ENCODE results near the gene DECR2.
"Not testable (repeated sequence)": the region's sequence is repeated elsewhere in the genome, so short reads cannot be mapped to it uniquely, and the experiment has no call there.

DECR2 gene

DNA sequence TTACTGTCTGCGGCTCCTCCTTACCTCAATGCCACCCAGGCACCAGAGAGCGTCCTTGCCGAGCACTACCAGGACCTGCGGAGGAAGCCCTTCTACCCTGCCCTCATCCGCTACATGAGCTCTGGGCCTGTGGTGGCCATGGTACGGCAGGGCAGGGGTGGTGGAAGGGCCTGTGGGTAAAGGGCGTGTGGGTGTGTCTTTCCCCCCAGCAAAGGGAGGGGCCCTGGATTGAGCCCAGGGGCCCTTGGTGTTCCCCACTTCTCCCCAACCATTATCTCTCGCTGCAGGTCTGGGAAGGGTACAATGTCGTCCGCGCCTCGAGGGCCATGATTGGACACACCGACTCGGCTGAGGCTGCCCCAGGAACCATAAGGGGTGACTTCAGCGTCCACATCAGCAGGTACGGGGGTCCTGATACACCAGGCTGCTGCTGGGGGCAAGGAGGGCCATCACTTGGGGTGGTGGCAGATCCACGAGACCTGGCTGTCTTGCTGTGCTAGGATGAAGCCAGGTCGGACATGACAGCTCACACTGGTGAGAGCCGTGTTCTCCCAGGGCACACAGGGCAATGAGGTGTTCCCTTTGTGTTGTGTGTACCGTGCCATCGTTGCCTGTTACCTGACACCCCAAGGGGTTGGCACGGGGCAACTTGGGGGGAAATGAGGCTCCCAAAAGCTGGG, 2.2 kb upstream of the DECR2 start:
- no peak for DNase-seq (ENCODE audit: low read depth in 3 of 3, low spot score in 1 of 3)

DNA sequence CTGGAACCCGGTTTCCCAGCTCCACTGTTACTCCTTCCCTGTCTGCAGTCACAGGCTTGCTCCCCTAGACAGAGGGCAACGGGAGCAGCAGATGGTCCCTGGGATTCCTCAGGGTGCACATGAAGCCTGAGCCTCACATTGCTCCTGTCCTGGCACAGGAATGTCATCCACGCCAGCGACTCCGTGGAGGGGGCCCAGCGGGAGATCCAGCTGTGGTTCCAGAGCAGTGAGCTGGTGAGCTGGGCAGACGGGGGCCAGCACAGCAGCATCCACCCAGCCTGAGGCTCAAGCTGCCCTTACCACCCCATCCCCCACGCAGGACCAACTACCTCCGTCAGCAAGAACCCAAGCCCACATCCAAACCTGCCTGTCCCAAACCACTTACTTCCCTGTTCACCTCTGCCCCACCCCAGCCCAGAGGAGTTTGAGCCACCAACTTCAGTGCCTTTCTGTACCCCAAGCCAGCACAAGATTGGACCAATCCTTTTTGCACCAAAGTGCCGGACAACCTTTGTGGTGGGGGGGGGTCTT, 1.6 kb upstream of the DECR2 start:
- no peak for DNase-seq (ENCODE audit: low read depth in 3 of 3, low spot score in 1 of 3)

DNA sequence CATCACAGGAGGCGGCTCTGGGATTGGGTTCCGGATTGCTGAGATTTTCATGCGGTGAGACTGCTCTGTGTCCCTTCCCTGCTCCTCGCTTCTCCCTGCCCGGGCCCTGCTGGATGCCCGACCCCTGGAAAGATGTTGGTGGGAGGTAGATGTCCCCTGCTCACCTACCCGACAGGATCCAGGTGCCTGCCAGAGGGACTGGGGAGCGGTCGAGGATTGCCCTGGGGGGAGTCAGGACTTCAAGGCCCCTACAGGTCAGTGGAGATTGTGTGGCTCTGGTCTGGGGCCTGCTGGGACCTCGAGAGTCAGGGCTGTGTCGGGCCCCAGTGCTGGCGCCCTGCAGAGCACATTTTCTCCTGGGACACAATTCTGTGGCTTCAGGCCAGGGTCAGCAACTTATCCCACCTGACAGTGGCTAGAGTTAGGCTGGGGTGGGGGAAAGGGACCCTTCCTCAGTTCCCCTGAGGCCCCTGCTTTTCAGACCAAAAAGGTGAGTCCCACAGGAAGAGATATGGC, 3.3 kb downstream of the DECR2 start:
- no peak for DNase-seq (ENCODE audit: low read depth in 3 of 3, low spot score in 1 of 3)

DNA sequence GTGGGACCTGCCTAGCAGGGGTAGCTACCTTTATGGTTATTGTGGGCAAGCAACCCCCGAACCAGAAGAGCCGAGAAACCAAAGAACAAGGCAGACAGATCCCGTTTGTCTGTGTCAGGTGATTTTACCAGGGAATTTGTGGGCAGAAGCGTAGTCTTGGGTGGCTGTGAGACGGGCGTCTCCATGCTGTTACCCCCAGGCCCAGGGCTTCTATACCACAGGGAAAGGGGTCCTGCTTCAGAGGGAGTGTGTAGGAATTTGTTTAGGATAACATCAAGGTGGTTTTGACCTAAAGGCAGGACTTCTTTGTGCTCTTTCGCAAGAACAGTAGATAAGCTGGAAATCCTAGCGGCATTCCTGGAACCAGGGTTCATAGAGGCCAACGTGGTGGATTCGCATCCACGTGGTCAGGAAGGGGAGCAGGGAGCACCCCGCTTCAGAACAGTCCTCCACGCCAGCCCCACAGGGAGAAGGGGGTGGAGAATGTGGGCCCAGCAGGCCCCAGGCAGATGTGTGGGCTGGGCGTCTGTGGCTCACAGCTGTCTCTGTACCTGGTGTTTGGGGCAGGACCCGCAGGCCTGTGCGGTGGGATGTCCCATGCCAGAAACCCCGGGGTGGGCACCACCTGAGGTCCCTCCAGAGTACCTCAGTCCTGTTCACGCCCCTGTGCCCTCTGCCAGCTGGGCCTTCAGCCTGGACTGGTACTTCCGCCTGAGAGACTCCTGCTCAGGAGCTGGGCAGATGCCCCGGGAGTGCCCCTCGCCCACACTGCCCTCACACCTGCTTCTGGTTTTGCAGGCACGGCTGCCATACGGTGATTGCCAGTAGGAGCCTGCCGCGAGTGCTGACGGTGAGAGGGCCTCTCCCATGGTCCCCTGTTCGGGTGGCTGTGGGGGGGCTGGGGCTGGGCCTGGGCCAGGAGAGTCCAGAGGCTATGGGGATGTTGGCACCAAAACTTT, 4.1 kb downstream of the DECR2 start:
- DNase-seq (ENCODE audit: low read depth in 3 of 3, low spot score in 1 of 3): no peak

DNA sequence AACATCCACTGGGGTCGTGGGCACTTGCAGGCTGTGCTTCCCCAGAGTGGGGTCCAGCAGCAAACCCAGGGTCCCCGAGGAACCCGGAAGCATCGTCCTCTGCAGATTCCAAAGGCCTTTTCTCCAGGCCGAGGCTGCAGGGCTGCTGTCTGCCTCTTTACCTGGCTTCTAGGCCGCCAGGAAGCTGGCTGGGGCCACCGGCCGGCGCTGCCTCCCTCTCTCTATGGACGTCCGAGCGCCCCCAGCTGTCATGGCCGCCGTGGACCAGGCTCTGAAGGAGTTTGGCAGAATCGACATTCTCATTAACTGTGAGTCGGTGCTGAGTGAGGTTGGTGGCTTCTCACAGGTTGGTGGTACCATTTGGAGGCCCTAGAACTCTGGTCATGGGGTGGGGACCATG, 5.6 kb downstream of the DECR2 start:
- DNase-seq (ENCODE audit: low read depth in 3 of 3, low spot score in 1 of 3): no peak

DNA sequence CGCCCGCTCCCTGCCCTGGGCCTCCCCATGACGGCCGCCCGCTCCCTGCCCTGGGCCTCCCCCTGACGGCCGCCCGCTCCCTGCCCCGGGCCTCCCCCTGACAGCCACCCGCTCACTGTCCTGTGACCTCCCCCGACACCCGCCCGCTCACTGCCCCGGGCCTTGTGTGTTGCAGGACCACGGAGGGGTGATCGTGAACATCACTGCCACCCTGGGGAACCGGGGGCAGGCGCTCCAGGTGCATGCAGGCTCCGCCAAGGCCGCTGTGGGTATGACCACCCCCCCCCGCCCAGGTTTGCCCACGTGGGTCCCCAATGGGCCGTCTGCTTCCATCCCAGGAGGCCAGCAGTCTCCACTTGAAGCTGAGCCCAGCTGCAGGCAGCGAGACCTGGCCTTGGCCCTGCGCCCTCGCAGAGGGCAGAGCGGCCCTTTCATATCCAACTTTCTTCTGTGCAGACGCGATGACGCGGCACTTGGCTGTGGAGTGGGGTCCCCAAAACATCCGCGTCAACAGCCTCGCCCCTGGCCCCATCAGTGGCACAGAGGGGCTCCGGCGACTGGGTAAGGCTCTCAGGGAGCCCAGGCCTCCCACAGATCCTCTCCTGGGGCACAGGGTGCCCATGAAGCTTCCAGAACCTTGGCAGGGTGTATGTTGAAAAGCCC, 9.0 kb downstream of the DECR2 start:
- DNase-seq (ENCODE audit: low read depth in 3 of 3, low spot score in 1 of 3): no peak

DNA sequence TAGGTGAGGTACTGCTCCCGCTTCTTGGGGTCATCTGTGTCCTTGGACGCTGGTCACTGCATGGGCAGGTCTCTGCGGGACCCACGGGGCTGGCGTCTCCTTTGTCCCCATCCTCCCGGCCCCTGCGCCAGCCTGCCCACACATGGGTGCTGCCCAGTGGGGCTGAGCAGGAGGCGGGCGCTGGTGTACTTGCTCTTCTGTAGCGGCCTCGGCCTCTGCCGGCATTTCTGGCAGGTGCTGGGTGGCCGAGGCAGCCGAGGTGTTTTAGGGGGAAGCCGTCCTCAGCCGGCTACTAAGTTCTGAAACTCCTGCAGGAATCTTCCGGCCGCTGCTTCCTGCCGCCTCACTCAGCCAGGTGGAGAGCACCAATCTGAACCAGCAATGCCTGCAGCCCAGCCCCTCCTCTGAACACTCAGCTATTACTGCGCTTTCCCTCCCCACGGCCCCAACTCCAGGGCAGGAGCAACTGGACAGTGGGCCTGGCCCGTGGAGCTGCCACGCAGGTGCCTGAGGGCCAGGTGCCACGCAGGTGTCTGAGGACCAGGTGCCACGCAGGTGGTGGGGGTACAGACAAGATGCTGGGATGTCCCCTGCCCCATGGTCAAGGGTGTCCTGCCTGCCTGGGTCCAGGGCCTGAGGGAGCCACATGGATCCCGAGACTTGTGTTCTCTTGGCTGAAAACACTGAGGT, 10.0 kb downstream of the DECR2 start:
- DNase-seq (ENCODE audit: low read depth in 3 of 3, low spot score in 1 of 3): no peak

DNA sequence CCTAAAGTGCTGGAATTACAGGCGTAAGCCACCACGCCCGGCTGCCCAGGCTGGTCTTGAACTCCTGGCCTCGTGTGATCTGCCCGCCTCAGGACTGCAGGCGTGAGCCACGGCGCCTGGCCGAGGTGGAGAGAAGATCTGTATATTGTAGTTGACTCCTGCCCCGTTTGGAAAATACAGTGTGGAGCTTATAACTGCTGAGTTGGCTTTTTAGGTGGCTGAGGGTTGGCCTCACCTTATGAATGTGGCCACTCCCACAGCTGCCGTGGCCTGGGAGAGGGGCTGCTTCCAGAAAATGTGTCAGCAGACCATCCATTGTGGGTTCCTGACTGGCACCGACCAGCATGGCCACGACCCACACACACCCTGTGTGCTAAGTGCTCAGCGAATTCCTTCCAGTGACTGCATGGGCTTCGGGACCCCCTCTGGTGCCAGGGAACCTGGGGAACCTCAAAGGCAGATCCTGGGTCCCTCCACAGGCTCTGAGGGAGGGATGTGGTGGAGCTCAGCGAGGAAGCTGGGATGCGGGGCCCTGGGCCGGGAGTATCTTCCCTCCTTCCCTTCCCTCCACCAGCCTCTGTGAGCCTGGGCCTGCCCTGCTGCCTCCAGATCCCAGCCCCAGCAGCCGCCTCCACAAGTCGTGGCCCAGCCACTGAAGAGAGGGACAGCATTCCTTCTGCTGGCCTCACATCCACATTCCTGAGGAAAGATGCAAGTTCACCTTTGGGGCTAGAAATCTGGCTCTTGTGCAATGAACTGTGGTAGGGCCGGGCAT, 12.9 kb downstream of the DECR2 start:
- DNase-seq (ENCODE audit: low read depth in 3 of 3, low spot score in 1 of 3): no peak

DNA sequence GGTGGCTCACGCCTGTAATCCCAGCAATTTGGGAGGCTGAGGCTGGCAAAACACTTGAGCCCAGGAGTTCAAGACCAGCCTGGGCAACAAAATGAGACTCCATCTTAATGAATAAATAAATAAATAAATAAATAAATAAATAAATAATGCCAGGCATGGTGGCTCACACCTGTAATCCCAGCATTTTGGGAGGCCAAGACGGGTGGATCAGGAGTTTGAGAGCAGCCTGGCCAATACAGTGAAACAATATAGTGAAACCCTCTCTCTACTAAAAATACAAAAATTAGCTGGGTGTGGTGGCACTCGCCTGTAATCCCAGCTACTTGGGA, 13.4 kb downstream of the DECR2 start:
- not testable (repeated sequence) for DNase-seq (ENCODE audit: low read depth in 3 of 3, low spot score in 1 of 3)

DNA sequence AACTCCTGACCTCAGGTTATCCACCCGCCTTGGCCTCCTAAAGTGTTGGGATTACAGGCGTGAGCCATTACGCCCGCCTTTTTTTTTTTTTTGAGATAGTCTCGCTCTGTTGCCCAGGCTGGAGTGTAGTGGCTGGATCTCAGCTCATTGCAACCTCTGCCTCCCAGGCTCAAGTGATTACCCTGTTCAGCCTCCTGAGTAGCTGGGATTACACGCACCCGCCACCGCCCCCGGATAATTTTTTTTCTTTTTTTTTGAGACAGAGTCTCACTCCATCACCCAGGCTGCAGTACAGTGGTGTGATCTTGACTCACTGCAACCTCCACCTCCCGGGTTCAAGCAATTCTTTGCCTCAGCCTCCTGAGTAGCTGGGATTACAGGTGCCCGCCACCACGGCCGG, 20.5 kb downstream of the DECR2 start:
- not testable (repeated sequence) for DNase-seq (ENCODE audit: low read depth in 3 of 3, low spot score in 1 of 3)

DNA sequence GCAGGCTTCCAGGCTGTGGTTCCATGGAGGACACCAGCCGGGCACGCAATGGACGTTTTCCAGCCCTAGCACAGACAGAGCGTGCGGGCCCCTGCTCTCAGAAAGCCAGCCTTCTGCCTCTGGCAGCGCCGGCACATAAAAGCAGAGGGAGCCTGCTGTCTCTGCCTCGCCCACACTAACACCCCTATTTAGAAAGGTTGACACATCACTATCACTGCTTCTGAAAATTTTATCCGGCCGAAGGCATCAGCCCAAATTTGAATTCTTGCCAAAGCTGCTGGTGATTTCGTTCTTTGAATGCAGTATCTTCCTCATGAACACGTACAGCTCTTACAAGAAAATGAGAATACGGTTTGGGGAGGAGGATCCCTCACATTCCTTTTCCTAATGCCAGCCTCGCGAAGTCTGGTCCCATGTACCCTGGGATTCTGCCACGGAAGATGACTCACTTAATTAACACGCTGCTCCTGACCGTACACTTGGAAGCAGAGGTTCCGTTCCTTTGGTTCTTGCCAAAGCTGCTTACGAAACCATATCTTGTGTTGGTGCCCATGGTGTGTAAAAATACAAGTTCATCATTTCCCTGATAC, 22.4 kb downstream of the DECR2 start:
- no peak for DNase-seq (ENCODE audit: low read depth in 3 of 3, low spot score in 1 of 3)

DNA sequence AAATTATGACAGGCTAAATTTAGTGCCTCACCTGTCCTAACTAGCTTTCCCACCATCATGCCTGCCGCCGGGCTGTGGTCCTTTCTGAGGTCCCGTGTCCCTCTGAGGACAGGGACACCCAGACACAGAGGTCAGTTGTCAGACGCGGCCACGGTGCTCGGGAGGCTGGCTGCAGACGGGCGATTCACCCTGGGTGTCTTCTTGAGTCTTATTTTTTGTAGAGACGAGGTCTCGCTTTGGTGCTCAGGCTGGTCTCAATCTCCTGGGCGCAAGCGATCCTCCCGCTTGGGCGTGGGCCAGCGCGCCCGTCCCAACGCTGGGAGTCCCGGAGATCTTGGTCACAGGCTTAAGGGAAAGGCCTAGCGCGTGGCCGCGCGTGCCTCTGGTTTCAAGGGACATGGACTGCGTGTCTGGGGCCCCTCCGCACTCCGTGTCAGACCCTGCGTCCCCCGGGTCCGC, 23.0 kb downstream of the DECR2 start:
- DNase-seq (ENCODE audit: low read depth in 3 of 3, low spot score in 1 of 3): no peak

DNA sequence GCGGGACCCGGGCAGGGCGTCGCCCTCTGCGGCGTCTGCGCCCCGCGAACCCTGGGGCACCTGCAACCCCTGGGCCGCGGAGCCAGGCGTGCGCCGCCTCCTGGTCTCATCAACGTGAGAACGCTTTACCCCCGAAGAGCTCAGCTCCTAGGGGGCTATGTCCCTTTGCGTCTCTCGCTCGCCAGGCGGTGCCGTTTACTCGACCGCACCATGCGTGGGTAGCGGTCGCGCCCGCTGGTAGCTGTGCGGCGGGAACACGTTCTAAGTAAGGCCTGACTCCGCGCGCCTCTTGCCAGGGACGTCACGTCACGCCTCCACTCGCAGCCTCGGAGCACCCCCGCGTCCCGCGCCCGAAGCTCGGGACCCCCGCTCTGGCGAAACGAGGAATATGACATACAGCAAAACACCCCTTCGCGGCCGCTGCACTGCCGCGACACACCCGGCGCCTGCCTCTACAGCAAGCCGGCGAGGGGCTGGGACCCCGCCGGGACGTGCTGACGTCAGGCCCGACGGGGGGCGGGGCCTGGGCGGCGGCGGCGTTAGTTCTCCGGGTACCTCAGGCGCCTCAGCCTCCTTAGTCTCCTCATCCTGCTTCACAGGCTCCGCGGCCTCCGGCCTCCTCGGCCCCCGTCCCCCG, 23.5 kb downstream of the DECR2 start, which contains the start of gene RAB11FIP3:
Gene RAB11FIP3, plus strand, starts transcription at position 568 of the 637 bp plus-strand sequence. CDS start 358 bp downstream, outside the sequence.
- peak; percentile 45 to 86 (median 67) for DNase-seq (ENCODE audit: low read depth in 3 of 3, low spot score in 1 of 3)

DNA sequence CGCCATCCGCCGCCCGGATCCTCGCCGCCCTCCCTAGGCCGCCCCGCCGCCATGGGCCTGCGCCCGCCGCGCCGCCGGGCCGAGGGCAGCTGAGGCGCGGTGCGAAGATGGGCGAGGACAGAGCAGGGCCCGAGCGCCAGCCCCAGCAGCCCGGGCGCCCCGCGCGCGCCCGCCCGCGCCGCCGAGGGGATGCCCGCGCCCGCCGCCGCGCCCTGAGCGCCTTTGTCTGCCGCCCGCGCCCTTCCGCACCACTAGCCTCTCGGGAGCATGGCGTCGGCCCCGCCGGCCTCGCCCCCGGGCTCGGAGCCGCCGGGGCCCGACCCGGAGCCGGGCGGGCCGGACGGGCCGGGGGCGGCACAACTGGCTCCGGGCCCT, 24.0 kb downstream of the DECR2 start:
- peak in 1 of 3 donors; percentile 33 for DNase-seq (ENCODE audit: low read depth in 3 of 3, low spot score in 1 of 3)

DNA sequence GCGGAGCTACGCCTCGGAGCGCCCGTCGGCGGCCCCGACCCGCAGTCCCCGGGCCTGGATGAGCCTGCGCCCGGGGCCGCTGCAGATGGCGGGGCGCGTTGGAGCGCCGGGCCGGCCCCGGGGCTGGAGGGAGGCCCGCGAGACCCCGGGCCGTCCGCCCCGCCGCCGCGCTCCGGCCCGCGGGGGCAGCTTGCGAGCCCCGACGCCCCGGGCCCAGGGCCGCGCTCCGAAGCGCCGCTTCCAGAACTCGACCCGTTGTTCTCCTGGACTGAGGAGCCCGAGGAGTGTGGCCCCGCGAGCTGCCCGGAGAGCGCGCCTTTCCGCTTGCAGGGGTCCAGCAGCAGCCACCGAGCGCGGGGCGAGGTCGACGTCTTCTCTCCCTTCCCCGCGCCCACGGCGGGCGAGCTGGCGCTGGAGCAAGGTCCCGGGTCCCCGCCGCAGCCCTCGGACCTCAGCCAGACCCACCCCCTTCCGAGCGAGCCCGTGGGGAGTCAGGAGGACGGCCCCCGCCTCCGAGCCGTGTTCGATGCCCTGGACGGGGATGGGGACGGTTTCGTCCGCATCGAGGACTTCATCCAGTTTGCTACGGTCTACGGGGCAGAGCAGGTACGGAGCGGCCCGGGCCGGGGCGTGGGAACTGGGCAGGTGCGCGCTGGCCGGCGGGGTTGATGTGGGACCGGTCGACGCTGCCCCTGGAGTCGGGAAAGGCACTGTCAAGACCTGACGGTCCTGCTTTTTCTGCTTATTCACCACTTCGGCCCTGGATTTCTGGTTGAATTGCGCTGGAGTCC, 24.6 kb downstream of the DECR2 start:
- no peak for DNase-seq (ENCODE audit: low read depth in 3 of 3, low spot score in 1 of 3)

DNA sequence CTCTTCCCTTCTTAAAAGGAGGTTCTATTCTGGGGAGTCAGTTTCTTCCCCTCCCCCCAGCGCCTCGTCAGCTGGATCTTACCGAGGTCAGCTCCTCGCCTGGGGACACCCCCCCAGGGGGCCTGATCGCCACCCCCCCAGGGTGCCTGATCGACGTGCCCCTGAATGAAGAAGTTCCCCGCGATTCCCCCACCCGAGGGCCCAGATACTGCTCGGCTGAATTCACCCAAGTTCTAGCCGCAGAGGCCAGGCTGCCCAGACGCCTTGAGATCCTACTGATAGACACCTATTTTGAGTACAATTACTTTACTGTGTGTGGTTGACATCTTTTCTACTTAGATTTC, 25.2 kb downstream of the DECR2 start:
- no peak for DNase-seq (ENCODE audit: low read depth in 3 of 3, low spot score in 1 of 3)

DNA sequence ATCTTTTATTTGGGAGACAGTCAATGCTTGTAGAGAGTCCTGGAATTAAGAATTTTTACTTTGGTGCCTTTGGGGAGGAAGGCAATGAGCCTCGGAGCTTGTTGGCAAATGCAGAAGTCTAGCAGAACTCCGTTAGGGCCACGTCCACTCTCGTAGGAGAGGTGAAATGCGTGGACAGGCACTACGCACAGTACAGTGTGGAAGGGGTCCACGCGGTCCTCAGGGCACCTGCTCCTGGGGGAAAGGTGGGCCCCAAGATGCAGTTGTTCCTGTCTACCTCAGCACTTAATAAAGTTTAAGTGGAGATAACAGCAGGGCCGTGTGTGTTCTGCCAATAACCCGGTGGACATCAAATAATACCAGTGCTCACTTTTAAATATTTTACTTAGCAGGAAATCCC, 25.6 kb downstream of the DECR2 start:
- no peak for DNase-seq (ENCODE audit: low read depth in 3 of 3, low spot score in 1 of 3)

DNA sequence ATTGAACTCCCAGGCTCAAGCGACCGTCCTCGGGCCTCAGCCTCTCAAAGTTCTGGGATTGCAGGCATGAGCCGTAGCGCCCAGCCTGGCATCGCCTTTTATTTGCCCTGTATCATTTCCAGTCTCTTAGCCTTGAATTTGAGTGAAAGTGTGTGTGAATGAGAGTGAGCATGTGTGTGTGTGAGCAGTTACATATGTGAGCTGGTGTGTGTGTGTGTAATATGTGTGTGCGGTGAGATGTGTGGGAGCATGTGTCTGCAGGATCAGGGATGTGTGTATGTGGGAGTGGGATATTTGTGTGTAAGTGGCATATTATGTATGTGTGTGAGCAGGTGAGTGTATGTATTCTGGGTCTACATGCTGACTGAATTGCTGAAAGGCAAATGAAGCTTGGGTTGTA, 29.2 kb downstream of the DECR2 start:
- no peak for DNase-seq (ENCODE audit: low read depth in 3 of 3, low spot score in 1 of 3)

Data from stimulated activated CD4-positive, alpha-beta T cell treated with anti-CD3 and anti-CD28 coated beads, TNF-alpha, amount 100 ng/mL, for 1 hour (primary cell).